Activated effector memory CD4-positive, alpha-beta T cell treated with Interleukin-2 at 50 U/mL for 16 hours (primary cell): Measurements from ENCODE around the gene HOXB8.

Source experiments
- DNase-seq: peaks from one replicate; pipeline ENCODE4 v3.0.0-alpha.2; 2020

The HOXB8 gene

DNA sequence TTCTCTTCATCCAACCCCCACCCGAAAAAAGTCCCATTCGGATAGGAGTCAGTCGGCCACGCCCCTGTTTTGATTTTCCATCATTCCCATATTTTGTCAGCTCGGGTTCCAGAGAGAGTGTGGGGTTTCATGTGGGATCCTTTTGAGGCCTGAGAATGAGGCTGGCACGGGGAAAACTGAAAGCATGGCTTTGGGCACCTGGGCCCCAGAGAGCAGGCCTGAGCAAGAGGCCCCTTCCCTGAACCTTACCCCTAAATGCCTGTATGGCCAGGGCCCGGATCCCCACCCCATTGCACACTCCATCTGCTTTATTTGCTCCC is 32.4 kb downstream of the HOXB8 start:
- no peak for DNase-seq

DNA sequence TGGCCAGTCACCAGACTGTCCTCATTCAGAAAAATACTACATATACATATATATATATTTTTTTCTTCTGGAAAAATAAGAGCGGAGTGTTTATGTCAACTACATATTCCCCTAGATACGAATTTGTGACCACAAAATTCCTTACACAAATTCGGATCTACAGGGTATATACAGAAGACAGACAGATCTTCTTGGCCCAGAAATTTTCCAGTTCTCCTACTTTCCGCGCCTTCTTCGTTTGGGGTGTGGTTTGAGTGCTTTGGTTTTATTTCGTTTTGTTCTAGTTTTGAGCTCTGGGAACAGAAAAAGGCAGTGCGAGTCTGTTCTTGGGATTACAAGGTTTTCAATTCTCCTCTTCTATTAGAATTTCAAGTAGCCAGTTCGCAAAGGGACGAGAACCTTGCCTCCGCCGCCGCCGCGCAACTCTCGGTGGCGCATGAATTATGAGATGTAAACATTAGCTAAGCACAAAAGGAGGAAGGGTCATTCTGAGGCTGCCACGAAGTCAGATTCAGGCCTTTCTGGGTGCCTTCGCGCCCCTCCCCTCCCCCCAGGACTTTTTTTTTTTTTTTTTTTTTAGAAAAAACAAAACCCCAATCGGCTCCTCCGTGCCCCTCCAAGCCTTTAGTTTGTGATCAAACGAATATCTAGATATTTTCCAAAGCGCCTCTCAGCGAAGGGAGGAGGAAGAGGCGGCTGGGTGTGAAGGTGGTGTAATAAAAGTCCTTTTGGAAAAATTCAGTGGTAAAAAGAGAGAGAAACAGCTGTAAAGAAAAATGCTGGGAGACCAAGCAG is 35.1 kb downstream of the HOXB8 start:
- DNase-seq: no peak

DNA sequence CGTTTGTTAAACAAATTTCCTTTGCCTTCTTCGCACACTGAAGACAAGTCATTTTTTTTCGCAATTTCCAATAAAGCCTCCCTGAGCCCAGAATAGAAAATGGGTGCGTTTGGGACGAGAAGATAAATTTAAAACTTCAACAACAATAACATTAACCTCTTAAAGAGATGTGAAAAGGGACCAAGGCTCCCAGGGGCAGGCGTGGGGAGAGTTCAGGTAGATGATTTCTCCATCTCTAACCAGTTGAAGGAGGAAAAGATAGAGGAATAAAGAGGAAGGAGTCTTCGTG is 35.7 kb downstream of the HOXB8 start:
- no peak for DNase-seq

DNA sequence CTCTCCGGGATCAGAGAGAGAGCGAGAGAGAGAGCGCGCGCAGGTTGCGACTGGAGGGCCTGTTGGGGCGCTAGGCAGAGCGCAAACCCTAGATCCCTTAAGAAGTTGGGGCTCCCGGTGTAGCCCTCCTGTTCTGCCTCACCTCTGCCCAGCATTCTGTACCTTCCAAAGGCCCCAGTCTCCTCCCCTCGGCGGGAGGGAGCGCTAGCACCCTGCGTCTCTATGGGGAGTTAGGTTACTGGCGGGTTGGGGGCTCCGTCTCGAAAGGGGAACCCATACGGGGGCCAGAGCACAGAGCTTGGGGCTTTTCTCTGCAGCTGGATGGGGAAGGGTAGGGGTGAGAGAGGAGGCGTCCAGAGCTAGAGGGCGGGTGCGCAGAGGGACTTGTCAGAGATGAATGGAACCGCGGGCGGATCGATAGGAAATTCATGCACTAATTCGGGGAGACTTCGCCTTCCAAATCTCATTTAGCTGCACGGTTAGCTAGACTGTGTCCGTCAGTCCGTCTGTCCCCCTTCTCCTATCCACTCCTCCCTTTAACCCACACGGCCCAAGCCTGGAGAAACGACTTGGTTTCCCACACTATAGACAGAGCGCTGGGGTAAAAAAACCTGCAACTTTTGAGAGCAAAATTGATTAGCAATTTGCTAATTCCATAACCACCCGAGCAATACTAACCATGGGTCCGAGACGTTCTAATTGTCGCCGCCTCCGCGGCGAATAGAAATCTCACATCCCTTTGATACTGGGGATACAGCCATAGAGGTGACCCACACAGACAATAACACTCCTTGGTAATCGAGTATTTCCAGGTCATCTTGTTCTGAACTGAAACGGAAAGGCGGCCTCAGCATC is 36.2 kb downstream of the HOXB8 start:
- no peak for DNase-seq

DNA sequence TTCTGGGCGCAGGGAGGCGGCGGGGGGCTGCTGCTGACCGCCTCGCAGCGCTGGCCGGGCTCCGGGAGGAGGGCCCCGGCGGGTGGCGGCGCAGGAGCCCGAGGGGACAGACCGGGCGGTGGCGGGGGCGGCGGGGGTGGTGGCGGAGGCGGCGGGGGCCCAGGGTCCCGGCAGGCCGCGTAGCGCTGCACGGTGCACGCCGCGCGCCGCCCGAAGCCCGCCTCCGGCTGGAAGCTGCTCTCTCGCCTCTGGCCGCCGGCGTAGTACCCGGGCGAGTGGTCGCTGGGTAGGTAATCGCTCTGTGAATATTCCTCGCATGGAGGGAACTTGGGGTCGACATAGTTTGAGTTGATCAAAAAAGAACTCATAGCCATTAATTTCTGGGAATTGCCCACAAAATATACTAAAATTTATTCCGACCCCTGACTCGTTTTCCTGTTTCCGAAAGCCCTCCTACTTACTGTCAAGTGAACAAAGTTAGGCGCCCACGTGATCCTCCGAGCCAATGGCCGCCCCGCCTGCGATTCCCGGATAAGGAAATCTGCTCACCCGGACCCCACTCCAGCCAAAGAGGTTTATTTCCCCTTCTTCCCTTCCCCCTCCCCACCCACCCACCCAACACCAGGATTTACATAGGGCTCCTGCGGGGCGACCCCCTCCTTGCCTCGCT is 37.0 kb downstream of the HOXB8 start, which contains the start of gene HOXB4:
HOXB4 (minus strand) TSS at position 405 of the 670 bp plus-strand sequence; CDS start at position 374, 31 bp downstream.
- peak; percentile 53 for DNase-seq

DNA sequence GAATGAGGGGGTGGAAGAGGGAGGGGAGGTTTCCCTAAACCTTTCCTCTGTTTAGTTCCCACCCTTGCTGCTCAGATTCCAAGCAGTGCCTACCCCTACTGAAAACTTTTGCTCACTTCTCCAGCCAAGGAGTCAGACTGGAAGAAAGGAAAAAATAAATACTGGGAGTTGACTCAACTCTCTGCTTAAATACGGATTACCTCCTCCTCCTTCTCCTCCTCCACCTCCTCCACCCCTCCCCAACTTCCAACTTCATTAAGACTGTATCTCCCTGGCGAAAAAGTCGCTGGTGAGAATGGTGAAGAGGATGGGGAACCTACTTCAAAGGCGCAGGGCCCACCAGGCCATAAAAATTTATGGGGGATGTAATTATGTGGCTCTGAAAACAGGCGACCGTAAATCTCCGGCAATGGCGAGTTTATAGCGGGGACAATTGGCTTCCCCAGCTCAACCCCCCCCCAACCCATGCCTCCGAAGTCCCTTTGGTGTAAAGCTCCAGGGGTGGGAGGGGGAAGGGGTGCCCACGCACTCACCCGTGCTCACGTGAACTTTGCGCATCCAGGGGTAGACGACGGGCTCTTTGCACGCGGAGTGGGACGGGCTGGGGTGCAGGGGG is 37.7 kb downstream of the HOXB8 start:
- no peak for DNase-seq

DNA sequence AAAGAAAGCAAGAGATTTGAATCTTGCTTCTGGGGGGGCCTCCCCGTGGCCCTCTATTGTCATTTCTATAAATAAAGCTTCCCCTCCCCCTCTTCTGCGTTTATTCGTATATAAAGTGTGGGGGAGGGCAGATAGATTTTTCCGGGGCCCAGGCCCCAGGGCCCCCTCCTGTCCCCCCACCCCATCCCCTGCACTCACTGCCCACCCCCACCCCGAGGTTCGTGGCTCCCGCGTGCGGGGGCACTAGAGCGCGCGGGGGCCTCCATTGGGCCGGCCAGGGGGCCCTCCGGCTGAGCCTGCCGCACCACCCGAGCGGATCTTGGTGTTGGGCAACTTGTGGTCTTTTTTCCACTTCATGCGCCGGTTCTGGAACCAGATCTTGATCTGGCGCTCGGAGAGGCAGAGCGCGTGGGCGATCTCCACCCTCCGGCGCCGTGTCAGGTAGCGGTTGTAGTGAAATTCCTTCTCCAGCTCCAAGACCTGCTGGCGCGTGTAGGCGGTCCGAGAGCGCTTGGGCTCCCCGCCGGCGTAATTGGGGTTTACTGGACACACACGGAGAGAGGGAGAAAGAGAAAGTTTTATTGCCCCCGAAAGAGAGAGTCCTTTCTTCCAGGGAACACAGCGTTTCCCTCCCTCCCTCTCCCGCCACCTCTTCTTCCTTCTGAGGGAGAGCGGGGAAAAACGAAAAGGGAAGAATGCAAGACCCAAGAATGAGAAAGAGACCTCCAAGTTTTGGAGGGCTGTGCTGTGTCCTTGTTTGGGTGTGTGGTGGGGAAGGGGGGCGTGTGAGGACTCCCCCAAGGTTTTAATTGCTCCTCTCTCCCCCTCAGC is 38.4 kb downstream of the HOXB8 start:
- no peak for DNase-seq

DNA sequence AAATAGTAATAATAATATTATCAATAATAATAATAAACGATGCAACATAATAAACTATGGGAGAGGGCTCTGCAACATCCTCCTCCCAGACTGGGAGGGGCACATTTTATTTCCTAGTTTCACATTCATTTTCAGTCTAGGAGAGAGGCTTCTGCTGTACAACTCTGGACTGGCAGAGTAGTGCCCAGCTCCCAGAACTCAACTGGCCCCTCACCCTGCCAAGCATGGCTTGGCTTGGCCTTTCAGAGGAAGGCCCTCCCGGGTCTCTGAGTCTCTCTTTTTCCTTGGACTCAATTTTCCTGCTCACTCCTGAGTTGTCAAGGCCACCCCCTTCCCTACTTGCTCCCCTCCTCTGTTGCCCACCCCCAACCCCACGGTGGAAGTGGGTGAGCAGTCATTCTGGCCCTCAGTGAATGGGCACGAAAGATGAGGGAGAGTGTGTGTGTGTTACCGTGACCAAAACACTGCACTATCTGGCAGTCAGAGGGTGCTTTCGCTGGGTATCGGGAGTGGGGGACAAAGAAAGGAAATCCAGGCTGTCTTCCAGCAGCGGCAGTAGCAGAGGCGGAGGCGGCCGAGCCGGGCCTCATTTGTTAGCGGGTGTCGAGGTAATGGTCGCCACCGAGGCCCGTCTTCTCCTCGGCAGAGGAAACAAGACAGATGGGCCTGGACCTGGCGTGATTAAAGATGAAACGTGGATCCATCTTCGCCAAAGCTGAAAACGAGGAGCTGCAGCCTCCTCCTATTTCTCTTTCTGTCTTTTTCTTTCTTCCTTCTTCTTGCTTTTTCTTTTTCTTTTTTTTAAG is 39.2 kb downstream of the HOXB8 start:
- DNase-seq: no peak

DNA sequence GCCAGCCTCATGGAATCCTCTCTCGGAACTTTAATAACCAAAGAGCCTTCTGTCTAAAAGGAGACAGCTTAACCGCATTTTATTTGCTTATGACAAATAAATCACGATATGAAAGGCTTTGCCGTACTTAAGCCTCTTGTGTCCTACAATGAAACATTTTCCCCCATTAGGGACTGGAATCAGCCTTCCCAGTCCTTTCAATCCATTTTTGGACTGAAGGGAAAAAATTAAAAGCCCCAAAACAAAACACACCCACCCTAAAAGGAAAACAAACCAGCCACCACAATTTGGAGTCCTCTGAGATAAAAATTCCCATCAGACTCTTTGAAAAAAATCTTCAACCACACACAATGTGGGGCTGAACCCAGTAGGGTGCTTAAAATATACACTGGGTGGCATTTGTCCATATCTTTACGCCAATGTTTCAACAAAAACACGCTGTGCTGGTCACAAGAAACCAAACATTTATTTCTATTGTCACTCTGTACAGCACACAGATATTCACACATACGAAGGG is 40.0 kb downstream of the HOXB8 start:
- no peak for DNase-seq

DNA sequence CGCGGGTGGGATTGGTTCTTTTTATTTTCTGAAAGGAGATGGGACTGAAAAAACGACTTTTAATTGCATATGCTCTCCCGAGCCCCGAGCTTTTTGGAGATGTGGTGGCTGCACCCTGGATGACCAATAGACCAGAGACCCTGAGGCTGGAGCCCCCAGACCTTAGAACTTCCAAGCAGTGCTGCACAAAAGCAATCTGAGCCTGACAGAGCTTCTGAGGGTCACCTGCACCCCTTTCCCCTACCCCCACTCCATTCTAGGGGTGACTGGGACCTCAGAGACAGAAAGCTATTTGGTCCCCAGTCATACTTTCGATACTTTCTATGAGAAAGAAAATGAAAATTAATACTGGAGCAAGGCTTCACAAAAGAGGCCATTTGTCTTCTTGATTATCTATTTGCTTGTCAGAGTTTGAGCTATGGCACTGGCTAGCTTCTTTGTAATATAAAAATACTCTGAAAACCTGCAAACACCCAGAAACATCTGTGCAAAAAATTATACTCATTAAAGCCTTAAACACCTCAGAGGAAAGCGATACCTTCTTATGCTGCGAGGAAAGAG is 40.5 kb downstream of the HOXB8 start:
- no peak for DNase-seq

DNA sequence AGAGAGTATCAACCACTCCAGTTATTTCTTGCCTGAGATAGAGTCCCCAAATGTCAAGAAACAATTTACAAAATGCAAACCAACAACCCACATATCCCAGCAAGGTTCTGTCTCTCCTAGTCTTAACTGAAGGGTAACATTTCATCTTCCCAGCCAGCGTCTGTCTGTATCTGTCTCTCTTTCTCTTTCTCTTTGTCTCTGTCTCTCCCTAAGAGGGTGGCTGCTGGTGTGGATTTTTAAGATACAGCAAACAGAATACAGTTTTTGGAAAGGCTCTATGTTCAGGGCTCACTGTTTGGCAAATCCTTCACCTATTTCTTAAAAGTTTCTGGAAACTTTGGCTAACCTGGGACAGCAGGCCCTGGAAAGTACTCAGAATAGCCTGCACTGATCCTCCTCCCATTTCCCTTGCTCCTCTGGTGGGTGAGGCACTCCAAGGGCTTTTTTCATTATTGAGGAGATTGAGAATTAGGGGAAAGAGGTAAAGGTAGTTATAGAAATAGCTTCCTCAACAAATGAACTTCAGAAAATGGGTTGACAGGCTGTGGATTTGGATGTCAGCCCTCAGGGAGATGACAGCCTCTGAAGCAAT is 43.2 kb downstream of the HOXB8 start:
- DNase-seq: no peak

DNA sequence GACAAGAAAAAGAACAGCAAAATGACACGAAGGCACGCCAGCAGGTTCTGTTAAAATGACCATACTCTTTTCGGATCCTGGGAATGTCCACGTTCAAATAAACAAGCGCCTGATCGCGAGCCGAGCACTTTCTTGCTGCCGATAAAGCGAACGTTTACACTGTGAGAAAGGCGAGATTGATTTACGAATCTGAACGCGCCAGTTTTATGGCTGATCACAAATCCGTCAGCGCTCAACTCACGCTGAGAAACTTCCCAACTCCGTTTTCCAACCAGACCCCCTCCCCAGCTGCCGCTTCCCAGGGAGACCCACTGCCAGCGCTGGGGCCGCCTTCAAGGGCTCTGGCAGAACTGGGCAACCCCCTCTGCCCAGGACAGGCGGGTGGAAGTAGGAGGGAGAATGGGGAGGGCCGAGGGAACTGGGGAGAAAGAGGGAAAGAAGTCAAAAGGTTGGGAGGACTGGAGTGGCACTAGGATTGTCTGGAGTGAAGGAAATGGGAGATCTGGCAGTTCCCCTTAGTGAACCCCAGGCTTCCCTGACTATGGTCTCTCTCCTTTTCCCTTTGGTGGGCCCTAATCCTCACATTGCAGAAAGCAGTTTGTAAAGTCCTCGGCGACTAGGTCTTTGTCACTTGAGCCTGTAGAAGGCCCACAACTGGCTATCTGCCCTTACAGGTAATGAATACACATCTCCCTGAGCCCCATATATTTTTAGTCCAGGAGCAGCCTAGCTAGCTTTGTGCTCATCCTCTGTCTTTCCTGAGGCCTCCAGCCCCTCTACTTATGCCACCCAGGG is 43.9 kb downstream of the HOXB8 start:
- no peak for DNase-seq

DNA sequence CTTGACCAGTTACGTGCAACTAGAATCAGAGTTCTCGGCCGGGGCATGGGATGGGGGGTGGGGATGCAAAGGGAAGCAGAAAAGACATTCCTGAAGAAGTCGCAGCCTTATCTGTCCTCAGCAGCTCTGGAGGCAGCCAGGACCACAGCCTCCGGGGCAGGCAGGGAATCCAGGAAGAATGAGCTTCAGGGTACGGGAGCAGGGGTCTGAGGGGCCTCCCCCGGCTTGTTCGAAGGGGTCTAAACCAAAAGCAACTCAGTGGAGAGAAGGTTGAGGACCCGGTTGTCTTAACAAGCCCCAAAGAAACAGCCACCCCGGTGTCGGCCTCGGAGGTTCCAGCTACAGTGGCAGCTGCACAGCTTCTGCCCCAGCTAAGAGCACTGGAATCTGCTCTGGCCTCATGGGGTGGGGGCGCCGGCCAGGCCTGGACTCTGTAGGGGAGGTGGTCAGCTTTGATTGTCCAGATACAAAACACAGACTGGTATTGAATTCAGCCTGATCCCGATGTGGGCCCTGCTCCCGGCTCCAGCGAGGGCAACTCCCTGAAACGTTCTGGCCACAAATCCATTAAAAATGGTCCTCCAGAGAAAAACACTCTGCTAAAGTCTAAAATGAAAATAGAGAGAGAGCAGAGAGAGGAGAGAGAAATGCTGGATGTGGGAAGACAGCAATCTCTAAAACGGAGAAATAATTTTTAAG is 44.6 kb downstream of the HOXB8 start:
- no peak for DNase-seq

DNA sequence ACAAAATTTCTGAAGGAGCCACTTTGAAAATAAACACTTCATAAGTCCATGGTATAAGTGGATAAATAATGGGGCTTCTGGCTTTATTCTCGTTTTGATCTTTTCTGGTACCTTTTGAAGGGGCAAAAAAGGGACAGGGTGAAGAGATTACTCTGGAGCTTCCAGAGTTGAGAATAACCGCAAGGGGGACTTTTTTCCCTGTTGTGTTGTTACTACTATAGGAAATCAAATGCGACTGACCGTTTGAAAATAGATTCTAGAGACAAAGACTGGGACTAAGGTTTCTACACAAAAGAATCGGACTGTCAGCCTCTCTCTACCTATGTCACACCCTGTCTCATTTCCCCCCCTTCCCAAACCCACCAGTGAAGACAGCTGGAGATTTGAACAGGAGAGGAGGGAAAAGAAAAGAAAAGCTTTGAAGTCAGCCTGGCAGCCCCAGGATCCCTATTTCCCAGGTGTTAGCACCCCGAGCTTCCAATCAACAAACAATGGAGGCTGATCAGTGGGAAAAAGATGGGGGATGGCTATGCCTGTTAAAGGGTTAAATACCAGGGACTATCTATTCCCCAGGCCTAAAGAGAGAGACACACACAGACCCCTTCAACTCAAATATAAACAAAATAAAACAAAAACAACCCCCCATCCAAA is 45.3 kb downstream of the HOXB8 start:
- DNase-seq: no peak

DNA sequence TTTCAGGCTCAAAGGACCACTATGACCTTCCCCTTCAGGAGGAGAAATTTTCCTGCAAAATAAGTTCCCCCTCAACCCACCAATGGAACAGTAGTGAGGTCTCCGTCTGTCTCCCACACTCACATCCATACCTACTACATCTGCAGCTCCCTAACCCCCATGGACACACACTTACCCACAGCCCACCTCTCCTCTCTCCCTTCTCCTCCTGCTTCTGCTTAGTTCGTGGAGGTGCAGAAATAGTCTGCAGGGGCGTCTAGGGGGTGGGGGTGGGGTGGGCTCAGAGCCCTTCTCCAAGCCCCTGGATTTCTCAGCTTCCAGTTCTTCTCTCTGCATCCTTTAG is 45.9 kb downstream of the HOXB8 start:
- DNase-seq: no peak

DNA sequence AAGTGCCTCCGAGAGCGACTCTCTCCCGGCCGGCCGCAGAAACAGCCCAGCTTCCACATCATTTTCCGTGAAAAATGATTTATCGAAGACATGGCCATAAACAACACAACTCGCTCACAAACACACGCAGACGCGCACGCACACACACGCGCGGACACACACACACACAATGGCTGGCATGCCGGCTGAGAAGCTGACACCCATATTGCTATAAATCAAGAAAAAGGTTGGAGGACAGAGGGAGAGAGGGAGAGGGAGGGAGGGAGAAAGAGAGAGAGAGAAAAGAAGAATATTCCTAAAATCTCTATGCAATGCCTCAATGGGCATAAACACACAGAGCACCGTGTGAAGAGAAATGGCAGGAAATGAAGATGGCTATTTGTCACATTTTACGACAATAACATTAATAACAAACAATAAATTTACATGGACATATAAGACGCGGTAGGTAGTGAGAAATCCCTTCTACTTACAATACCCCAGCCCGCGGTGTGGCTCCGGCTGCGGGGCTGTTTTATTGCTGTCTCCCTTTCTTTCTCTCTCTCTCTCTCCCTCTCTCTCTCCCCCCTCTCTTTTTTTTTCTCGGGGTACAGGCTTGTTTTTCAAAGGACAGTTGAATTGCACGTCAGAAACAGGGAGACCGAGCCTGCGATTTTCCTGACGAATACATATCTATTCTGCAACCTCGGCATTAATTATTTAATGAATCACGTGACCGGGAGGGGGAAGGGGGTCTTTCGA is 46.4 kb downstream of the HOXB8 start:
- no peak for DNase-seq

DNA sequence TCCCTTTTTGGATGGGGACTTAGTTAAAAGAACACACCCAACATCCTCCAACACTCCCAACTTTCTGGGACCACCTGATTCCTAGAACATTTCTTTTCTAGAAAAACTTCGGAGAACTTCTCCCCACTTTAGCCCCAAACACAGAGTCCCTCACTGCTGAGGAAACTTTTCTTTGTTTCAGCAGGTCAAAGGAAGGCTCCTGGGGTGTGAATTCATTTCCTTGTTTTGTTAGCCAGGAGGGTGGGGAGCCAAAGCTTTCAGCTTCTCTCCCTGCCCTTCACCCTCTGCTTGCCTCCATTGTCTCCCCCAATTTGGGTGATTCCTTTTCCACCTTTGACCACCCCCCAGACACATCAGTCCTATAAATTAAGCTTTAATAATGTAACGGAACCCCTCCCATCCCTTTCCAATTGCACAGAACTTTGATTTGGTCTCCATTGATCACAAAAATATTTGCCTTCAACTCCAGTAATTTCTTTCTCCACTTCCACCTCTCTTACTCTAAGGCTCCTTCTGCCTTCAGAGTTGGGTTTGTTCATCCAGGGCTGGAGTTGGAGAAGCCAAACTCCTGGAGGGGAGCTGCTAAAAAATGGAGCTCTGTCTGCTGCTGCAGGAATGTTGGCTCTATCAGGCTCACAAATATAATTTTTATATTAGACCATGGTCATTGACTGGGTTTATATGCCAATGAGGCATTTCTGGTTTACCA is 47.3 kb downstream of the HOXB8 start:
- DNase-seq: no peak
